Stimulated activated memory B cell treated with anti-CD40 and anti-IgM and Interleukin-4, amounts not matched to agents 10 μg/mL and 1 μg/mL and 100 μg/mL, for 72 hours (primary cell): ENCODE data around the gene H1-8.

ENCODE experiments used
- ATAC-seq: fragments of 150-1000 bp; cut with Tn5 transposase; 2 replicates; pipeline ENCODE4 v1.10.0; 2021
- H3K27ac Mint-ChIP-seq: one replicate; pipeline ENCODE4 v1.8.0; 2022; ENCODE audit warnings: mild to moderate bottlenecking, mixed read lengths
- H3K27me3 Mint-ChIP-seq: one replicate; pipeline ENCODE4 v1.8.0; 2022; ENCODE audit warnings: mixed read lengths
- H3K36me3 Mint-ChIP-seq: one replicate; pipeline ENCODE4 v1.8.0; 2022; ENCODE audit warnings: mixed read lengths
- H3K4me1 Mint-ChIP-seq: one replicate; pipeline ENCODE4 v1.8.0; 2022; ENCODE audit warnings: mixed read lengths
- H3K4me3 Mint-ChIP-seq: one replicate; pipeline ENCODE4 v1.8.0; 2022; ENCODE audit warnings: mild to moderate bottlenecking, moderate library complexity, mixed read lengths
- H3K9me3 Mint-ChIP-seq: one replicate; pipeline ENCODE4 v1.8.0; 2022; ENCODE audit warnings: mixed read lengths

The H1-8 gene

DNA sequence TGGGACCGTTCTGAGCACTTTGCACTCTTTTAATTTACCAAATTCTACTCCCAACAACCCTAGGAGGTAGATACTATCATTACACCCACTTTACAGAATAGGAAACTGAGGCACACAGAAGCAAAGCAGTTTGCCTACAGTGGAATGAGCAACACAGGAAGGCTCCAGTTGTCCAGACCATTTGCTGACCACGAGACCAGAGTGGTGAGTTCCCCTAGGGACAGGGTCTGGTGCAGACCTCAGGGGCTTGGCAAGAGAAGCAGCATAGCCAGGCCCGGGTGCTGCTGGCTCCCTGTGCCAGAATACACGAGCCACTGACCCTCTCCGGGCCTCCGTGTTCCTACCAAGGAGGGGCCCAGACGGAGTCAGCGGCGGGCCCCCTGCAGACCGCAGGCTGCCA, 37.0 kb downstream of the H1-8 start:
- H3K4me1 Mint-ChIP-seq: peaks cover 52% of the 10 kb centered on the region
- no peaks in the 10 kb centered on the region for H3K9me3 Mint-ChIP-seq
- H3K27me3 Mint-ChIP-seq: no peaks in the 10 kb centered on the region
- ATAC-seq: no peak
- H3K27ac Mint-ChIP-seq: peak overlapping the region; percentile 91
- no peak overlapping the region for H3K4me3 Mint-ChIP-seq
- H3K36me3 Mint-ChIP-seq: no peaks in the 10 kb centered on the region

DNA sequence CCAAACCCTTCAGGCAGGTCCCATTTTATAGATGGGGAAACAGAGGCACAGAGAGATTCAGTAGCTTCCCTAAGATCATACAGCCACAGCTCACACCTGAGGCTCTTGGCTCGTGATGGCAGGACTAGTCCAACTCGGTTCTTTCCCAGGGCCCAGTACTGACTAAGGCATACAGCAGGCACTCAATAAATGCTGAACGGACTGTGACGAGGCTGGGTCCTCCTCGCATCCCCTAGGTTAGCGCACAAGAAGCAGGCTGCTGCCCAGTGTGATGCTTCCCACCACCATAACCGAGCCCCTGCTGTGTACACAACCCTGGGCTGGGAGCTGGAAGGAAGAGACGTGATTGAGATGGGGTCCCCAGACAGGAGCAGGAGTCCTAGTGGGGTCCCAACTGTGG, 38.6 kb downstream of the H1-8 start:
- peak overlapping the region; percentile 91 for H3K27ac Mint-ChIP-seq
- no peaks in the 10 kb centered on the region for H3K9me3 Mint-ChIP-seq
- peaks cover 36% of the 10 kb centered on the region for H3K4me1 Mint-ChIP-seq
- ATAC-seq: no peak
- H3K4me3 Mint-ChIP-seq: no peak overlapping the region
- no peaks in the 10 kb centered on the region for H3K36me3 Mint-ChIP-seq
- H3K27me3 Mint-ChIP-seq: no peaks in the 10 kb centered on the region

GRCh38 chr3:129582799-129583198, 39.8 kb downstream of the H1-8 start:
- Mint-ChIP-seq H3K4me3 (no peak overlapping the region), H3K36me3 (no peaks in the 10 kb centered on the region), H3K27ac (peak overlapping the region; percentile 91), H3K4me1 (peaks cover 24% of the 10 kb centered on the region), H3K9me3 (no peaks in the 10 kb centered on the region), H3K27me3 (no peaks in the 10 kb centered on the region)
- ATAC-seq: no peak

DNA sequence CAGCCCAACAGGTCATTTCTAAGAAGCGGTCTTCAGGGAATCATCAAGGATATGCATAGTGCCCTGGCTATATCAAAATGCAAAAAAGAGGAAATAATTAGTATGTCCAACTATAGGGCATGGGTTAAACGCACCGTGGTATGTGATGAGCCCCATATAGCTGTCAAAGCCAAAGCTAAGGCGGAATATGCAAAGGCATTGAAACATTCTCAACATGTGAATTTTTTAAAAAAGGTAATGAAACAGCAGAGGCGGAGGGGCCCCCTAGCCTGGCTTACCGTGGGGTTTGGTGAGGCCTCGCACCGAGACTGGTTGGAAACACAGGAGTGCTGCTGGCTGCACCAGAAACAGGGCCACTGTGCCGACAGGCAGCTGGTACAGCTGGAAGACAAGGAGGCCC, 40.3 kb downstream of the H1-8 start:
- H3K36me3 Mint-ChIP-seq: no peaks in the 10 kb centered on the region
- H3K27me3 Mint-ChIP-seq: no peaks in the 10 kb centered on the region
- H3K27ac Mint-ChIP-seq: peak overlapping the region; percentile 91
- no peaks in the 10 kb centered on the region for H3K9me3 Mint-ChIP-seq
- ATAC-seq: no peak
- no peak overlapping the region for H3K4me3 Mint-ChIP-seq
- H3K4me1 Mint-ChIP-seq: peaks cover 19% of the 10 kb centered on the region

DNA sequence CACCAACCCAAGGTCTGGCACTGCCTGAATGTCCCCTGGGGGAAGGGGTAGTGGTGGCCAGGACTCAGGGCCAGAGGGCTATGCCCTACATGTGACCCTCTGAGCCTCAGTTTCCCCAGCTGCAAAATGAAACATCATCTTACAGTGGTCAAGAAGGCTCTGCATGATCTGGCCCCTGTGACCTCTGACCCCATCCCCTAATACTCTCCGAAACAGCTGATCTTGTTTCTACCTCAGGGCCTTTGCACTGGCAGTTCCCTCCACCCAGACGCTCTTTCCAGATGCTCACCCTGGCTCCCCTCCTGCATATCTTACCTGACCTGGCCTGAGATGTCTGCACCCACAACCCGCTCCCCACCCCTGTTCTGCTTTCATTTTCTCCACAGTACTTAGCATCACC, 41.7 kb downstream of the H1-8 start:
- Mint-ChIP-seq H3K4me1 (peaks cover 10% of the 10 kb centered on the region), H3K9me3 (no peaks in the 10 kb centered on the region), H3K36me3 (no peaks in the 10 kb centered on the region), H3K4me3 (no peak overlapping the region), H3K27ac (no peak overlapping the region), H3K27me3 (no peaks in the 10 kb centered on the region)
- ATAC-seq: no peak

DNA sequence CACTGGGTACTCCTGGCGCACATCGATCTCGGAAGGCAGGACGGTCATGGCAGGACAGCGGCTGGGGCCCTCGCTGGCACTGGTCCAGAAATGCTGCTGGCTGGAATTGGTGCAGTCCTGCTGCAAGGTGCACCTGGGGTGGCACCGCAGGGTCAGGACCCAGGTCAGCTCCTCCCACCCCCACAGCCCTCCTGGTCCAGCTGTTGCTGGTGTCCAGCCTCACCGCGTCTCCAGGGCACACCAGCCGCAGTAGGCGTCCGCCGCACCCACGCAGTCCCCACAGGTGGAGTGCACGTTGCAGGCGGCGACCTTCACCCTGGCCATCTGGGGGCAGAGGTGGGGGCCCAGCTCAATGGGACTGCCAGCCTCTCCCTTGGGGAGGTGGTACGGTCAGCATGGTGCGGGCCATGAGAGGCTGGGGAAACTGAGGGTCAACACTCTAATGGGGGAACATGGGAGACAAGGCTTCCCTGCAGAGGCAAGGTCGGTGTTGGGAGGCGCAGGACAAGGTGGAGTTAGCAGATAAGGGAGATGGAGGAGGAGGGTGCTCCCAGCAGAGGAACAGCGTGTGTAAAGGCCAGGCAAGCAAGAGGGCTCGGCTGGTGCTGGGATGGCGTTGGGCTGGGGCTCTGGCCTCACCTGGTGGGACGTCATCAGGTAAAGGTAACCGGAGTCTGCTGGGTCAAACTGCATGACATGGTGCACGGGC, 43.1 kb downstream of the H1-8 start:
- no peaks in the 10 kb centered on the region for H3K9me3 Mint-ChIP-seq
- H3K4me1 Mint-ChIP-seq: peaks cover 10% of the 10 kb centered on the region
- H3K36me3 Mint-ChIP-seq: no peaks in the 10 kb centered on the region
- no peaks in the 10 kb centered on the region for H3K27me3 Mint-ChIP-seq
- peak; percentile 5 for ATAC-seq
- peak overlapping the region; percentile 15 for H3K27ac Mint-ChIP-seq
- no peak overlapping the region for H3K4me3 Mint-ChIP-seq

GRCh38 chr3:129586746-129587430, 43.9 kb downstream of the H1-8 start:
- H3K4me1 Mint-ChIP-seq: peaks cover 10% of the 10 kb centered on the region
- H3K27ac Mint-ChIP-seq: peak overlapping the region; percentile 15
- no peaks in the 10 kb centered on the region for H3K36me3 Mint-ChIP-seq
- no peak overlapping the region for H3K4me3 Mint-ChIP-seq
- H3K27me3 Mint-ChIP-seq: peaks cover 5% of the 10 kb centered on the region
- no peak for ATAC-seq
- no peaks in the 10 kb centered on the region for H3K9me3 Mint-ChIP-seq

- no peaks in the 10 kb centered on the region for H3K36me3 Mint-ChIP-seq
- H3K4me1 Mint-ChIP-seq: peaks cover 7% of the 10 kb centered on the region
- H3K27me3 Mint-ChIP-seq: peaks cover 9% of the 10 kb centered on the region
- no peak overlapping the region for H3K27ac Mint-ChIP-seq
- no peaks in the 10 kb centered on the region for H3K9me3 Mint-ChIP-seq
- H3K4me3 Mint-ChIP-seq: no peak overlapping the region
- ATAC-seq: no peak
These were observed 44.7 kb downstream of the H1-8 start for GRCh38 chr3:129587566-129588210.

DNA sequence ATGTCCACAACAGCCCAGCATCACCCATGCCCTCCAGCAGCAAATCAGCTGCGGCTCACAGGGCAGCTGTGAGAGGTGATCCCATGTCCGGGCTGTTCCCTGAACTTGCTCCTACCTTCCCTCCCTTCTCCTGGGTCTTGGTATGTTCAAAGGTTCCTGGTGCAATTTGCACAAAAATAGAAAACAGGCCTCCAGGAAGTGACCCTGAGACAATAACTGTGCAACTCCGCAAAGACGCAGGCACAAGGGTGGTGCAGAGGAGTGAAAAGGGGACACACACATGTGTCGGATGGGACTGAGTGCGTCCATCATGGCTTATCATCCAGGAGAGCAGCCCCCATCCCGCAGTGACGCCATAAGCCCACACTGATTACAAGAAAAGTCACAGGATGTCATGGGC, 47.2 kb downstream of the H1-8 start:
- Mint-ChIP-seq H3K27me3 (peaks cover 27% of the 10 kb centered on the region), H3K27ac (no peak overlapping the region), H3K4me3 (no peak overlapping the region), H3K36me3 (no peaks in the 10 kb centered on the region), H3K9me3 (no peaks in the 10 kb centered on the region), H3K4me1 (peaks cover 14% of the 10 kb centered on the region)
- ATAC-seq: no peak

DNA sequence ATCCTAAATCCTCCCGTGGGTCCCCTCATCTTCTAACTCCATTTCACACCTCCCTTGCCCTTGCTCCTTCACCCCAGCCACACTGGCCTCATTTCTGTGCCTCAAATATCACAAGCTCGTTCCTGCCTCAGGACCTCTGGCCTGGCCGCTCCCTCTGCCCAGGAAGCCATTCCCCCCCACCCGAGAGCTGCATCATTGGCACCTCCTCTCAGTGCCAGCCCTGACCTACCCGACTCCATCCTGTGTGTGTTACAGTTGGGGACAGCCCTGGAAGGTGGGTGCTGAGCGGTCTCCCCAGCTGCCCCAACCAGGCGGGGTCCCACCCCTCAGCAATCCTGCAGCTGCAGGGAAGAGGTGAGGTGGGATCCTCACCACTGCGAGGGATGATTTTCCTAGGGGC, 49.0 kb downstream of the H1-8 start:
- Mint-ChIP-seq H3K27me3 (peaks cover 27% of the 10 kb centered on the region), H3K9me3 (no peaks in the 10 kb centered on the region), H3K27ac (no peak overlapping the region), H3K4me3 (no peak overlapping the region), H3K36me3 (no peaks in the 10 kb centered on the region), H3K4me1 (peaks cover 14% of the 10 kb centered on the region)
- ATAC-seq: no peak

- ATAC-seq: no peak
- Mint-ChIP-seq H3K4me3 (no peak overlapping the region), H3K27ac (peak overlapping the region; percentile 9), H3K27me3 (peaks cover 27% of the 10 kb centered on the region), H3K36me3 (no peaks in the 10 kb centered on the region), H3K9me3 (no peaks in the 10 kb centered on the region), H3K4me1 (peaks cover 14% of the 10 kb centered on the region)
These were observed 49.6 kb downstream of the H1-8 start for GRCh38 chr3:129592381-129593131.

DNA sequence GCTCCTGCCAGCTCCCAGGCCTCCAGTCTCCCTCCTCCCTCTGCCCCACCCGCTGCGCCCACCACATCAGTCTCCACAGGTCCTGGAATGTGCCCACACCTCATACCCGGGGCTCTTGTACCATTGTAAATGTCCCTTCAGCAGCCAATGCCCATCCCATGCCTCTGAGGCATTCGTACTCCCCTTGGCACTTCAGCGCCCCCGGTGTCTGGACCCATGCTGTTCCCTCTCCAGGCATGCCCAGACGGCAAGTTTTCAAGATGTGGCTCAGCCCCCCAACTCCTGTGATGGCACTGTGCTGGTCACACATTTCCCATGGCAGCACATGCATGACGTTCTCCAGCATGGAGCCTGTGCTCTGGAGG, 50.2 kb downstream of the H1-8 start:
- no peak for ATAC-seq
- Mint-ChIP-seq H3K36me3 (no peaks in the 10 kb centered on the region), H3K27me3 (peaks cover 27% of the 10 kb centered on the region), H3K27ac (peak overlapping the region; percentile 9), H3K9me3 (no peaks in the 10 kb centered on the region), H3K4me1 (peaks cover 14% of the 10 kb centered on the region), H3K4me3 (no peak overlapping the region)

GRCh38 chr3:129593595-129594339, 50.8 kb downstream of the H1-8 start:
- H3K36me3 Mint-ChIP-seq: no peaks in the 10 kb centered on the region
- peak overlapping the region; percentile 9 for H3K27ac Mint-ChIP-seq
- no peak for ATAC-seq
- H3K4me1 Mint-ChIP-seq: peaks cover 14% of the 10 kb centered on the region
- no peaks in the 10 kb centered on the region for H3K9me3 Mint-ChIP-seq
- H3K4me3 Mint-ChIP-seq: no peak overlapping the region
- H3K27me3 Mint-ChIP-seq: peaks cover 27% of the 10 kb centered on the region

- Mint-ChIP-seq H3K27ac (no peak overlapping the region), H3K9me3 (no peaks in the 10 kb centered on the region), H3K4me1 (peaks cover 14% of the 10 kb centered on the region), H3K27me3 (peaks cover 27% of the 10 kb centered on the region), H3K36me3 (no peaks in the 10 kb centered on the region), H3K4me3 (no peak overlapping the region)
- ATAC-seq: no peak
These were observed 51.4 kb downstream of the H1-8 start for GRCh38 chr3:129594409-129594808.

DNA sequence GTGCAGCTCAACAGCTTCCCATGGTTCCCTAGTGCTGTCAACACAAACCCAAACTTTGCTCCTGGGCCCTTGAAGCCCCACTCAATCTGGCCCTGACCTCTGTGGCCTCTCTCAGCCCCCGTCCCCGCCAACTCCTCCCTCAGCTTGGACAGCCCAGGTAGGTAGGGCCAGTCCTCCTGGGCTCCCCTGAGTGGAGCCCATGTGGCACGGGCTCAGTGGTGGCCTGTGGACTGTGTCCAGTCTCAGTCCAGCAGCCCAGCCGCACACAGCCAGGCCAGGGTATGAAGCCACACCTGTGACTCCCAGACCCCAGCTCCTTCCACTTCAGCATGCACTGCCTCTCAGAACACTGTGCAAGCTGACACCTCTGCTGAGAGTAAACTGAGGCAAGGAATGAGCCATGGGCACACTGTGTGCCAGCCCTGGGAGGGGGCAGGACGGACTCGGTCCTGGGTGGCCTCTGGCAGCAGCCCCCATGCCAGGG, 52.0 kb downstream of the H1-8 start:
- Mint-ChIP-seq H3K4me3 (no peak overlapping the region), H3K36me3 (no peaks in the 10 kb centered on the region), H3K4me1 (peaks cover 14% of the 10 kb centered on the region), H3K27ac (no peak overlapping the region), H3K9me3 (no peaks in the 10 kb centered on the region), H3K27me3 (peaks cover 27% of the 10 kb centered on the region)
- ATAC-seq: no peak
